Measurements from ENCODE around the gene BMS1.
"Not testable (repeated sequence)": the region's sequence is repeated elsewhere in the genome, so short reads cannot be mapped to it uniquely, and the experiment has no call there.

BMS1 gene

DNA sequence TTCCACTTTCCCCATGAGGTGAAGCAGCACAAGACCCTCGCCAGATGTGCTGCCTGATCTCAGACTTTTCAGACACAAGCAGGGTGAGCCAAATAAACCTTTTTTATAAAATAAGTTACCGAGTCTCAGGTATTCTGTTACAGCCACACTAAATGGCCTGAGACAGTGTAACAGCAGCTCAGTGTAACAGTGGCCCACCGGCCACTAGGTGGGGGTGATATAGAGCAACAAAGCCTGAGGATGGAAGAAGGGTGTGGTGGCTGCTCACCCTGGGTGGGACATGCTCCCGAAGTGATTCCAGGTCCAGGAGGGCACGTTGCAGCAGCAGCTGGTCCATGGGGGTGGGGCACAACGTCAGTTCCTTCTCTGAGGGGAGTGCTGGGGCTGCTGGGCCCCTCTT, 44.6 kb downstream of the BMS1 start:
- no peak for DNase-seq
- TF ChIP-seq POLR2A (IDR thresholded peaks at IDR 0.05; ENCODE audit: low read length) (no peak), GATA1 (IDR thresholded peaks at IDR 0.05; ENCODE audit: low read depth, low read length) (no peak)

- not testable (repeated sequence) for DNase-seq
These were observed 45.8 kb downstream of the BMS1 start for GRCh38 chr10:42828391-42828790.

DNA sequence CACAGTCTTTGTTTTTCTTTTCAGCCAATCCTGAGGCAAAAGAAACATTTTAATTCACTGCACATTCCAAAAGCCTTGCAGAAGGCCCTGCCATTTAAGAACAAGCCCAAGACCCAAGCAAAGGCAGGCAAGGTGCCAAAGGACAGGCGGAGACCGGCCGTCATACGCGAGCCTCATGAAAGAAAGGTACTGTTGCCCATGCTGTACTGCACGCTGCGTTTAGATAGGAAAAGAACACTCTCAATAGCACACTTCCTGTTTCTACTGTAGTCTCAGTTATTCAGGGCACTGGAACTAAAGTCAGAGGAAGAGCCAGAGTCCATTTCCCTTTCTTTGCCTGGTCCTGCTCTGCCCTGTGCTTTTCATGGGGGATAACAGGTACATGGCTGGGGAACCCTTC, 47.6 kb downstream of the BMS1 start:
- TF ChIP-seq GATA1 (IDR thresholded peaks at IDR 0.05; ENCODE audit: low read depth, low read length): no peak
- TF ChIP-seq POLR2A (IDR thresholded peaks at IDR 0.05; ENCODE audit: low read length): no peak
- no peak for DNase-seq

GRCh38 chr10:42836096-42836495, 53.5 kb downstream of the BMS1 start:
- TF ChIP-seq GATA1 (IDR thresholded peaks at IDR 0.05; ENCODE audit: low read depth, low read length) (no peak), POLR2A (IDR thresholded peaks at IDR 0.05; ENCODE audit: low read length) (no peak)
- DNase-seq: no peak

- TF ChIP-seq GATA1 (IDR thresholded peaks at IDR 0.05; ENCODE audit: low read depth, low read length) (no peak), POLR2A (IDR thresholded peaks at IDR 0.05; ENCODE audit: low read length) (no peak)
- DNase-seq: peak in 1 of 2 experiments; percentile 22
These were observed 54.3 kb downstream of the BMS1 start for GRCh38 chr10:42836771-42837468.

GRCh38 chr10:42844810-42845209, 62.2 kb downstream of the BMS1 start:
- DNase-seq: not testable (repeated sequence)

DNA sequence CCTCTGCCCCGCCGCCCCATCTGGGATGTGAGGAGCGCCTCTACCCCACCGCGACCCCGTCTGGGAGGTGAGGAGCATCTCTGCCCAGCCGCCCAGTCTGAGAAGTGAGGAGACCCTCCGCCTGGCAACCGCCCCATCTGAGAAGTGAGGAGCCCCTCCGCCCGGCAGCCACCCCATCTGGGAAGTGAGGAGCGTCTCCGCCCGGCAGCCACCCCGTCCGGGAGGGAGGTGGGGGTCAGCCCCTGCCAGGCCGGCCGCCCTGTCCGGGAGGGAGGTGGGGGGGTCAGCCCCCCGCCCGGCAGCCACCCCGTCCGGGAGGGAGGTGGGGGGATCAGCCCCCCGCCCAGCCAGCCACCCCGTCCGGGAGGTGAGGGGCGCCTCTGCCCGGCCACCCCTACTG, 64.7 kb downstream of the BMS1 start:
- DNase-seq: not testable (repeated sequence)

DNA sequence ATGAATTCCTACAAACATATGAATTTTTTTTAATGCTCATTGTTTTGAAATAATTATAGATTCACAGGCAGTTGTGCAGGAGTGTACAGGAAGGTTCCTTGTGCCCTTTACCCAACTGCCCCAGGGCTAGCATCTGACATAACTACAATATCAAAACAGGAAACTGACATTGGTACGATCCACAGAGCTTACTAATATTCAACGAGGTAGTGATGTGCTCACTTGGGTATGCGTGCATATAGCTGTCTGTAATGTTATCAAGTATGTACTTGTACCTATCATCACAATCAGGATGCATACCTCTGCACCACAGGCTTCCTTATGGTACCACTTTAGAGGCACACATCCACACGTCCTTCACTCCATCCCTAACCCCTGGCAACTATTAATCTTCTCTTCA, 68.3 kb downstream of the BMS1 start:
- no peak for TF ChIP-seq POLR2A (IDR thresholded peaks at IDR 0.05; ENCODE audit: low read length)
- no peak for TF ChIP-seq GATA1 (IDR thresholded peaks at IDR 0.05; ENCODE audit: low read depth, low read length)
- no peak for DNase-seq

- no peak for DNase-seq
- no peak for TF ChIP-seq POLR2A (IDR thresholded peaks at IDR 0.05; ENCODE audit: low read length)
- no peak for TF ChIP-seq GATA1 (IDR thresholded peaks at IDR 0.05; ENCODE audit: low read depth, low read length)
These were observed 76.7 kb downstream of the BMS1 start for GRCh38 chr10:42859256-42859655.

DNA sequence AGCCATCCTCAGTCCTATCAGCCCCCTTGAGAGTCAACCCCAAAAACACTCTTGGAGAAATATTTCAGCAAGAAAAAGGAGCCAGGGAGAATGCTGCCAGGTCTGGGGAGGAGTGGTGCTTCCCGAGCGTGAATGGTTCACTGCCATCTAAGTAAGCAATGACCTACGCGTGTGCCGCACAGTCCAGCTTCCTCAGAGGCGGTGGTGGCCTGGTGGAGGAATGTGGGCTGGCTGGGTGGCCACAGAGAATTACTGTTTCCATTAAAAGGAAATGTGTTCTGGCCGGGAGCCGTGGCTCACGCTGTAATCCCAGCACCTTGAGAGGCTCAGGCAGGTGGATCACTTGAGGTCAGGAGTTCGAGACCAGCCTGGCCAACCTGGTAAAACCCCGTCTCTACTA, 77.4 kb downstream of the BMS1 start:
- DNase-seq: not testable (repeated sequence)

GRCh38 chr10:42862801-42863200, 80.2 kb downstream of the BMS1 start:
- DNase-seq: not testable (repeated sequence)

DNA sequence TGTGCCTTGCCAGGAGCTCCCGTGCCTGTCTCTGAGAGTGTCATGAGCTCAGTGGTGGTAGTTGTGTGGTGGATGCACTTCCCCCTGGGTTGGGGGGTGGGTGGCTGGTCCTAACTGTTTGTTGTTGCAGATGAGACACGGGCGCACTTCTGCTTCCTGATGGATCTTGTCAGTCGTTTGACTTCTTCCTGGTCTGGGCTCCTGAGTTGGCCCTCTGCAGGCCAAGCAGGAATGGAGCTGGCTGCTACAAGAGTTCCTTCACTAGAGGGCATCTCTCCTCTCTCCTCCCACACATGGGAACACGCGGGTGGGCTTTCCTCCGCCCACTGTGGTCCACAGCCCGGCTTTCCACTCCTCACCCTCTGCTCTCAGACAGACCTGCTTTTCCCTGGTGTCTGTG, 82.0 kb downstream of the BMS1 start:
- DNase-seq: no peak

GRCh38 chr10:42865716-42866114, 83.1 kb downstream of the BMS1 start:
- DNase-seq: no peak
- TF ChIP-seq POLR2A (IDR thresholded peaks at IDR 0.05; ENCODE audit: low read length) (no peak), GATA1 (IDR thresholded peaks at IDR 0.05; ENCODE audit: low read depth, low read length) (no peak)

More for the DNA sequence above, 82.0 kb downstream of the BMS1 start:
- no peak for TF ChIP-seq GATA1 (IDR thresholded peaks at IDR 0.05; ENCODE audit: low read depth, low read length)
- no peak for TF ChIP-seq POLR2A (IDR thresholded peaks at IDR 0.05; ENCODE audit: low read length)

DNA sequence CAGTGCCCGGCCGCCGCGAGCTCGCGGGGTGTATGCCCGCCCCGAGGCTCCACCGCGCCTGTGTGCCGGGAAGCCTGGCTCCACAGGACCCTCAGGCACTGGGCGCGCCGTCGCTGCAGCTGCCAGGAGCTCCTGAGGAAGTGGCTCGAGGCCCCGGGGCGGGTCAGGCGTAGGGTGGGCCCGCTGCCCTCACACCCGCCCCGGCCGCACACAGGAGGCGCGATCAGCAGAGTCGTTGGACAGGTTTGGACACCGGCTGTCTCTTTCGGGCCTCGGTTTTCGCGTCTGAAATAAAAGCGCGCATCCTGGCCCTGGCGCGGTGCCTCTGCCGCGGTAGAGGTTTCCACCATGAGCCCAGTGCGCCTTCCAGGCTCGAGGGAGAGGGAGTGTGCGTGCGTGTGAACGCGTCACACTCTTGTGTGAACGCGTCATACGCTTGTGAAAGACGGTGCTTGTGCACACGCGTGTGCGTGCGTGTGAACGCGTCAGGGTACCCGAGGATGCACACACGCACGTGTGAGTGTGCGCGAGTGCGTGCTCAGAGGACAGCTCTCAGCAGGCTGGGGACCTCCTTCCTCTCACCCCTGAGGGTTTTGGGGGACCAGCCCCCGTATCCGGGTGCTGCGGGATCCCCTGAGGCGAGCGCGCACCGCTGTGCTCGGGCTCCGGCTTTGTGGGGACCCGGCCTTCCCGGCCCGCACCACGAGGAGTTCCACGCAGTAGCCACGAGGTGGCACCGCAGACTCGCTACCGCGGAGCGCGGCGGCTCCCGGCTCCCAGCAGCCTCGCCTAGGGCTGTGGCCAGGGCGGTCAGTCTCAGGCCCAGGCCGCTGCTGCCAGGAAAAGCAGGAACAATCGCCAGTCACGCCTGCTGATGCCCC, 83.8 kb downstream of the BMS1 start:
- peak; percentile 50 to 57 for DNase-seq
- TF ChIP-seq GATA1 (IDR thresholded peaks at IDR 0.05; ENCODE audit: low read depth, low read length) (no peak), POLR2A (IDR thresholded peaks at IDR 0.05; ENCODE audit: low read length) (no peak)

DNA sequence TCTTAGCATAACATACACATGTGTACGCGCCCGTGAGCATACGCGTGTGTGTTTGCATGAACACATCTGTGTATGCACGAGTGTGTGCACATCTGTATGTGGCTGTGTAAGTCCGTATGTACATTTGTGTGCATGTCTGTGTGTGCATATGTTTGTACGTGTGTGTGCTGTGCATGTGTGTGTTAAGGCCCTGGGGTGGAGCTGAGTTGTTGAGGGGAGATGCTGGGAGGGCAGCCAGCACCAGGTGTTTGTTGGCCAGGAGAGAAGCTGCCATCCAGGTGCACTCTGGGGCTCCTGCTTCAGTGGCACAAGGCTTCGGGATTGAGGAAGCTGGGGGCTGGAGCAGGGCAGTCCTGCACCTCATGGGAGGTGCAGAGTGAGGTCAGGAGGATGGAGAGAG, 85.0 kb downstream of the BMS1 start:
- TF ChIP-seq POLR2A (IDR thresholded peaks at IDR 0.05; ENCODE audit: low read length) (no peak), GATA1 (IDR thresholded peaks at IDR 0.05; ENCODE audit: low read depth, low read length) (no peak)
- DNase-seq: no peak

Measured in erythroblast (primary cell).